Measurements from ENCODE around the gene NRXN3.
"Not testable (repeated sequence)": the region's sequence is repeated elsewhere in the genome, so short reads cannot be mapped to it uniquely, and the experiment has no call there.

NRXN3 gene

DNA sequence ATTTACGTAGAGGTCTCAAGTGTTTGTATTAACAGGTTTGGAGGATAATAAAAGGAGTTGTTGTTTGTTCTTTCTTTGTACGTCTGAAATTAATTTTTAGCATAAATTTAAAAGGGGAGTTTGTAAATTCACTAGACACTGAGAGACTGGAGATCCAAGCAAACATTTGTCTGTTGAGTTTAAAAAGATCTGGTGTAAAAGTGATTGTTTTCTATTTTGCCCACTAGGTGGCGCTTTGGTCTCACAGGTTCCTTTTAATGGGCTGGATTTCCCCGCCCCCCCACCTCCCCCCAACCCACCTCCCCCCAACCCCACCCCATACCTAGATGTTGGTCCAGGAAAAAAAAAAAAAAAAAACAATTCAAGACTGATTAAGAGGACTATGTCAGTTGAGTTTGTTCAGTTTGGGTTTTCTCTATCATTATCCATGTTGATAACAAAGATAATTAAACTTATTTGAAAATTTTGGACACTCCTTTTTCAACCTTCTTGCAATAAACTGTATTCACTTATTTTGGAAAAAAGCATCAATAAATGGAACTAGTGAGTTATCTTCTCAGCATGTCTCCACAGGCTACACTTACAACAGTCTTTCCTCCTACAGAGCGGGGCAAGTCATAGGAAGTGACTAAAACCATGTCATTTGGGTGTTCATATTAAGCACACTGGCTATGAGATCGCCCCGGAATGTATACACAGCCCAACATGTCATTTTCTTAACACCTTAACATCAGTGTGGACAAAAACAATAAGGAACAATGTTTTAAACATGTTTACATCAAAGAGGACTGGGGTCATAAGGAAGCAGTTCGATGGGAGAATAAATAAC, 841.1 kb downstream of the NRXN3 start:
- TF ChIP-seq, protein P1, sequence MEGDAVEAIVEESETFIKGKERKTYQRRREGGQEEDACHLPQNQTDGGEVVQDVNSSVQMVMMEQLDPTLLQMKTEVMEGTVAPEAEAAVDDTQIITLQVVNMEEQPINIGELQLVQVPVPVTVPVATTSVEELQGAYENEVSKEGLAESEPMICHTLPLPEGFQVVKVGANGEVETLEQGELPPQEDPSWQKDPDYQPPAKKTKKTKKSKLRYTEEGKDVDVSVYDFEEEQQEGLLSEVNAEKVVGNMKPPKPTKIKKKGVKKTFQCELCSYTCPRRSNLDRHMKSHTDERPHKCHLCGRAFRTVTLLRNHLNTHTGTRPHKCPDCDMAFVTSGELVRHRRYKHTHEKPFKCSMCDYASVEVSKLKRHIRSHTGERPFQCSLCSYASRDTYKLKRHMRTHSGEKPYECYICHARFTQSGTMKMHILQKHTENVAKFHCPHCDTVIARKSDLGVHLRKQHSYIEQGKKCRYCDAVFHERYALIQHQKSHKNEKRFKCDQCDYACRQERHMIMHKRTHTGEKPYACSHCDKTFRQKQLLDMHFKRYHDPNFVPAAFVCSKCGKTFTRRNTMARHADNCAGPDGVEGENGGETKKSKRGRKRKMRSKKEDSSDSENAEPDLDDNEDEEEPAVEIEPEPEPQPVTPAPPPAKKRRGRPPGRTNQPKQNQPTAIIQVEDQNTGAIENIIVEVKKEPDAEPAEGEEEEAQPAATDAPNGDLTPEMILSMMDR (IDR thresholded peaks at IDR 0.05; ENCODE audit: low read depth, low read length) = no peak
- no peak overlapping the region for H3K4me3 ChIP-seq (ENCODE audit: low read depth, low read length)

DNA sequence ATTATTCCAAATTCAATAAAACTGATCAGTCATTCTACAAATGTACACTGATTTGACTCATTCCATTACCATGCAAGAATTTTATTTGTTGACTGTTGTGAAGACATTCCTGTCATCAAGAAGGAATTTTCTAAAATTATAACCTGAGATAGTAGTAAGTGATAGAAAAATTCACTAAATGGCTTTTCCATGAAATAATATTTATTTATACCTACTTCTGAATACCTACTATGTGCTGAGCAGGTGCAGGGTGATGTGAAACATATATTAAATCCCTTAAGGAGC, 841.7 kb downstream of the NRXN3 start:
- H3K4me3 ChIP-seq (ENCODE audit: low read depth, low read length) = no peak overlapping the region
- TF ChIP-seq, protein P1 (IDR thresholded peaks at IDR 0.05; ENCODE audit: low read depth, low read length) = no peak

DNA sequence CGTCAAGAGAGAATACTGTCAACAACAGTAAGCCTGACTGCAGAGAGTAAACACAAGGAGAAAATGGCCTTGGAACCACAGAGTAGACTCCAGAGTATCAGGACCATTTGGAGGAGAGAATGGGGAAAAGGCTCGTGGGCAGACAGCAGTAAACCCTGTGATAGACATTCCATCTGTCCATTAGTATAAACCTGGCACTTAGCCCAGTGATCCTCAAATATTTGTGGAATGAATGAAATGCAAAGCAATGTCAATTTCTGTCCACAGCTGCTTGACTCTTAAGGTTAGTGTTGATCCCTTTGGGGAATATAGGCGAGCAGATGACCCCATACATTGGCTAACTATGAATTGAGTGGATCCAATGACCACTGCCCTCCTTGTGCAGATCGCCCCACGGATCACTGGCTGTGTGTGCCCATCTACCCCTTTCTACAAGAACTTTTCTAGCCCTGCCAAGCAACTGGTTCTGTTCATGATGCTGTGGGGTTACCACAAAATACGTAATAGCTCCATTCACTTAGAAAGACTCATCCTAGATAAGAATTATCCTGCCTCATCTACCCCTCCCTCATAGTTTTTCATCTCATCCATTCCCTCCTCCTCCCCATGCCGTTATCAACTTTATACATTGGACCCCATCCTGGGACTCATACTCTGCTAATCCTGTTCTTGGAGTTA, 846.8 kb downstream of the NRXN3 start:
- TF ChIP-seq, protein P1 (IDR thresholded peaks at IDR 0.05; ENCODE audit: low read depth, low read length) = no peak
- H3K4me3 ChIP-seq (ENCODE audit: low read depth, low read length) = no peak overlapping the region

DNA sequence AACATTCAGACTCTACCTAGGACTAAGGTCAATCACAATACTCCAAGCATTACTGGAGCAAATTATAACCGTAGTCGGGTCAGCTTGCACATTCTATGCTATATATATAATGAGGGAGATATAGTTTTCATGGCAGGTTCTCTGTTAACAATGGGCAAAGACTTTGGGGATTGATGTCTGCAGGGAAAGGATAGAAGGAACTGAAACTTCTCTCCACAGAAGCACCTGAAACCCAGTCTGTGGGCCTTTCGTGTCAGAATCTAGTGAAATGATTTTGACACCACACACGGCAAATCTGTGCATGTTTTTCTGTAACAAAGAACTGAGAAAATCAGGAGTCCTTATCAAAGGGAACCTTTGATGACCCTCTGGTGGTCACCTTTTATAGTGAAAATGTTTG, 847.4 kb downstream of the NRXN3 start:
- H3K4me3 ChIP-seq (ENCODE audit: low read depth, low read length) = no peak overlapping the region
- TF ChIP-seq, protein P1 (IDR thresholded peaks at IDR 0.05; ENCODE audit: low read depth, low read length) = no peak

- H3K4me3 ChIP-seq (ENCODE audit: low read depth, low read length) = no peak overlapping the region
Observed at GRCh38 chr14:79018836-79019235, 848.7 kb downstream of the NRXN3 start.

DNA sequence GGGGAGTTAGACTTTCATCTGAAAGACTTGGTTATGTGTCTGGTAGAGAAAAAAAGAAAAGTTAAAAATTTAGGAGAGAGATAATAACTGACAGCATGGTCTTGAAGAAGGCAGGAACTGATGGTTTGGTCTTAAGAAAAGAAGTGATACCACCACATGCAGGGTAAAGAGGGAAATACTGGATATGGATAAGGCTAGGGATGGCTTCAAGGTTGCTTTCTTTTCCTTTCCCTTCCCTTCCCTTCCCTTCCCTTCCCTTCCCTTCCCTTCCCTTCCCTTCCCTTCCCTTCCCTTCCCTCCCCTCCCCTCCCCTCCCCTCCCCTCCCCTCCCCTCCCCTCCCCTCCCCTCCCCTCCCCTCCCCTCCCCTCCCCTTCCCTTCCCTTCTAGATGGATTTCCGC, 849.7 kb downstream of the NRXN3 start:
- H3K4me3 ChIP-seq (ENCODE audit: low read depth, low read length) = not testable (repeated sequence)

More at GRCh38 chr14:79018836-79019235, 848.7 kb downstream of the NRXN3 start:
- TF ChIP-seq, protein P1 (IDR thresholded peaks at IDR 0.05; ENCODE audit: low read depth, low read length) = no peak

DNA sequence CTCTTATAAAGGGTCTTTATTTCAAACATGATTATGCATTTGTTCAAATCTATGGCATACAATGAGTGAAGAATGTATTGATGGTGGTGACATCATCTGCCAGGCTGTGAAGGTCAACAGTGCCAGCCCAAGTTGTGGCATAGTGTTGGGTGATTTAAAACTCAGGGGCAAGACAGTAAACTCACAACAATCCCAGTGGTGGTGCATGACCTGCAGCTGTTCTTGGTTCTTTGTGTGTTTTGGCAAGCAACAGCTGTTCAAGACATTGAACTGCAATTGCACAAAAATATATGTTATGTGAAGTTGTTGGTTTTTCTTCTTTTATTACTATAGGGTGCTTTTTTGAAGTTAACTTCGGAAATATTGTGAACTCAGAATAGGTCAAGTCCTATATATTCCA, 851.6 kb downstream of the NRXN3 start:
- no peak overlapping the region for H3K4me3 ChIP-seq (ENCODE audit: low read depth, low read length)
- TF ChIP-seq, protein P1 (IDR thresholded peaks at IDR 0.05; ENCODE audit: low read depth, low read length) = no peak

Measured in WI38 (cell line).